ENCODE measurements around the gene SHANK2. TPM values are rescaled to one million over a fixed set of nuclear protein-coding genes. Genes with fewer than 3 reads are reported as not detected.

SHANK2 gene
- total and polyA plus RNA-seq, 2 donors (not counting 3 experiments of a cell fraction or from before 2014, with no cell fraction given) = not detected

DNA sequence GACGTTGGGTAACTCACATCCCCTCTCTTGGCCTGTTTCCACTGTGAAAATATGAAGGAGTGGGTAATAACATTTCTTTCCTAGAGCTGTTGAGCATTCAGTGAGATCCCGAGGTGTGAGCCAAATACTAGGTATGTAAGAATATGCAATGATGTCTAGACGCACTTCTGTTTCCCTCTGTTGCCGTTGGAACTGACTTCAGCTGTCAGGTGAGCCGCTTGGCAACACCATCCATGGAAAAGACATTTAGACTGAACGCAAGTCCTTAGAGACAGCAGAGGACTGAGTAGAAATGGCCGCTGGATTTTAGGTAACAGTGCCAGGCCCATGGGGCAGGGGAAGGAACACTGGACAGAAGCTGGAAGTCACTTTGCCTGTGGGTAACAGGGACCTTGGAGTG, 29.5 kb upstream of the SHANK2 start:
- H3K4me3 ChIP-seq (replicated peaks in 1 of 3; ENCODE audit: insufficient read depth in 1 of 3, low read depth in 1 of 3, low read length in 3 of 3) = no peak overlapping the region
- no peaks in the 10 kb centered on the region for H3K36me3 ChIP-seq (ENCODE audit: control insufficient read depth in 2 of 2, extremely low read depth in 1 of 2, insufficient read depth in 2 of 2, low read length in 2 of 2)
- no peak overlapping the region for H3K9ac ChIP-seq (replicated peaks; ENCODE audit: extremely low read depth, insufficient read depth, low read length)
- FAIRE-seq (no peak), DNase-seq (ENCODE audit: low read depth, low spot score) (no peak)
- H3K9me1 ChIP-seq (replicated peaks; ENCODE audit: control insufficient read depth, extremely low read depth, insufficient read depth, low read length) = no peaks in the 10 kb centered on the region
- H3K9me3 ChIP-seq (replicated peaks; ENCODE audit: control insufficient read depth, insufficient read depth, low read length) = no peaks in the 10 kb centered on the region
- H3K27ac ChIP-seq (ENCODE audit: insufficient read depth, low read depth, low read length) = no peak overlapping the region
- no peaks in the 10 kb centered on the region for H3K27me3 ChIP-seq (ENCODE audit: control insufficient read depth in 2 of 2, insufficient read depth in 2 of 2, low read length in 2 of 2)
- H2AFZ ChIP-seq (ENCODE audit: low read depth, low read length) = no peak overlapping the region
- no peak overlapping the region for H3K4me2 ChIP-seq (ENCODE audit: insufficient read depth, low read length)
- BruUV-seq (replicated peaks) = no TSS peak
- TF ChIP-seq, protein P1, sequence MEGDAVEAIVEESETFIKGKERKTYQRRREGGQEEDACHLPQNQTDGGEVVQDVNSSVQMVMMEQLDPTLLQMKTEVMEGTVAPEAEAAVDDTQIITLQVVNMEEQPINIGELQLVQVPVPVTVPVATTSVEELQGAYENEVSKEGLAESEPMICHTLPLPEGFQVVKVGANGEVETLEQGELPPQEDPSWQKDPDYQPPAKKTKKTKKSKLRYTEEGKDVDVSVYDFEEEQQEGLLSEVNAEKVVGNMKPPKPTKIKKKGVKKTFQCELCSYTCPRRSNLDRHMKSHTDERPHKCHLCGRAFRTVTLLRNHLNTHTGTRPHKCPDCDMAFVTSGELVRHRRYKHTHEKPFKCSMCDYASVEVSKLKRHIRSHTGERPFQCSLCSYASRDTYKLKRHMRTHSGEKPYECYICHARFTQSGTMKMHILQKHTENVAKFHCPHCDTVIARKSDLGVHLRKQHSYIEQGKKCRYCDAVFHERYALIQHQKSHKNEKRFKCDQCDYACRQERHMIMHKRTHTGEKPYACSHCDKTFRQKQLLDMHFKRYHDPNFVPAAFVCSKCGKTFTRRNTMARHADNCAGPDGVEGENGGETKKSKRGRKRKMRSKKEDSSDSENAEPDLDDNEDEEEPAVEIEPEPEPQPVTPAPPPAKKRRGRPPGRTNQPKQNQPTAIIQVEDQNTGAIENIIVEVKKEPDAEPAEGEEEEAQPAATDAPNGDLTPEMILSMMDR (IDR thresholded peaks at IDR 0.05; ENCODE audit: extremely low read depth in 1 of 2, insufficient read depth in 1 of 2, low read depth in 1 of 2, low read length in 2 of 2) = no peak
- no peak for TF ChIP-seq GATA2 (IDR thresholded peaks at IDR 0.05; ENCODE audit: insufficient read depth, insufficient read length, low read depth, low read length)
- no peak for TF ChIP-seq POLR2AphosphoS5 (IDR thresholded peaks at IDR 0.05; ENCODE audit: insufficient read depth, low read depth, low read length)
- no peak for TF ChIP-seq JUN (IDR thresholded peaks at IDR 0.05; ENCODE audit: borderline replicate concordance, insufficient read depth, insufficient read length, low read depth)
- TF ChIP-seq POLR2A (IDR thresholded peaks at IDR 0.05; ENCODE audit: low read depth, low read length) = no peak
- TF ChIP-seq, protein P2, sequence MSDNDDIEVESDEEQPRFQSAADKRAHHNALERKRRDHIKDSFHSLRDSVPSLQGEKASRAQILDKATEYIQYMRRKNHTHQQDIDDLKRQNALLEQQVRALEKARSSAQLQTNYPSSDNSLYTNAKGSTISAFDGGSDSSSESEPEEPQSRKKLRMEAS (IDR thresholded peaks at IDR 0.05; ENCODE audit: insufficient read depth, insufficient read length) = no peak
- TF ChIP-seq MYC (IDR thresholded peaks at IDR 0.05; ENCODE audit: low read depth, low read length) = no peak
- no peak for TF ChIP-seq FOS (IDR thresholded peaks at IDR 0.05; ENCODE audit: borderline replicate concordance, insufficient read depth, low read length)
- TF ChIP-seq EZH2 (IDR thresholded peaks at IDR 0.05; ENCODE audit: borderline replicate concordance, low read depth, low read length, severe bottlenecking) = no peak
- H3K79me2 ChIP-seq (ENCODE audit: control insufficient read depth, insufficient read depth, low read length) = no peaks in the 10 kb centered on the region
- ChIA-PET POLR2A (no interaction called here), CTCF (no interaction called here)
- intact Hi-C loops (cut with micrococcal nuclease) = no loop called here
- H4K20me1 ChIP-seq (replicated peaks; ENCODE audit: control insufficient read depth, extremely low read depth, insufficient read depth, low read length) = no peaks in the 10 kb centered on the region
- dilution Hi-C loops (cut with MboI; ENCODE audit: extremely low pct_ligation_motif_present, low sequenced_read_pairs) = no loop called here
- H3K4me1 ChIP-seq (ENCODE audit: control insufficient read depth, extremely low read depth, insufficient read depth, low read length) = no peaks in the 10 kb centered on the region

Measured in endothelial cell of umbilical vein (primary cell).